ENCODE data around the gene TMEM17.

- TF ChIP-seq CTCF (IDR thresholded peaks at IDR 0.05) (no peak), POLR2A (IDR thresholded peaks at IDR 0.05) (no peak)
These were observed 34.6 kb upstream of the TMEM17 start for GRCh38 chr2:62540408-62541168.

Data from heart left ventricle (tissue), 13 donors.